HG02759 (cell line): ENCODE data around the gene CNOT11.

Experiments used
- ATAC-seq: cut with Tn5 transposase; IDR thresholded peaks from one replicate; pipeline ENCODE4 v1.9.1; 2021; ENCODE audit warnings: mild to moderate bottlenecking, moderate library complexity; ENCODE audit not compliant: unreplicated experiment

CNOT11 gene

DNA sequence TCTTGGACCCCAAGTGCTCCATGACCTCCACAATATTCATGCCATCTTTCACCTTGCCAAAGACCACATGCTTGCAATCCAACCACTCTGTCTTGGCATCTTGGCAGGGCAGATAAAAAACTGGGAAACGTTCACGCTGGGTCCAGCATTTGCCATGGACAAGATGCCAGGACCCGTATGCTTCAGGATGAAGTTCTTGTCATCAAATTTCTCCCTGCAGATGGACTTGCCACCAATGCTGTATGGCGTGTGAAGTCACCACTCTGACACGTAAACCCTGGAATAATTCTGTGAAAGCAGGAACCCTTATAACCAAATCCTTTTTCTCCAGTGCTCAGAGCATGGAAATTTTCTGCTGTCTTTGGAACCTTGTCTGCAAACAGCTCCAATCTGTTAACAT lies 21.5 kb downstream of the CNOT11 start:
- ATAC-seq = no peak

DNA sequence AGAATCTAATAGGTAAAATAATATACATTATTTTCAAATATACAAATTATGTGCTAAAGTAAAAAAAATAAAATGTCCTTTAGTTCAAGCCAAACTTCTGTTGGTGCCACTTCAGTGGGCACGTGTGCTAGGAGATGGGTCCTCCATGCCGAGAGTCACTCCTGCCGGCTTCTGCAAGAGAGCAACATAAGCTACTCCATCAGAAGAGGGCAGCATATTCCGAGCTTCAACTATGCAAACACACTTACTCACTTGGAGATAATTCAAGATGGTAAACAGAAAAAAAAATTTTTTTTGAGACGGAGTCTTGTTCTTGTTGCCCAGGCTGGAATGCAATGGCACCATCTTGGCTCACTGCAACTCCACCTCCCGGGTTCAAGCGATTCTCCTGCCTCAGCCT lies 24.4 kb downstream of the CNOT11 start:
- no peak for ATAC-seq

DNA sequence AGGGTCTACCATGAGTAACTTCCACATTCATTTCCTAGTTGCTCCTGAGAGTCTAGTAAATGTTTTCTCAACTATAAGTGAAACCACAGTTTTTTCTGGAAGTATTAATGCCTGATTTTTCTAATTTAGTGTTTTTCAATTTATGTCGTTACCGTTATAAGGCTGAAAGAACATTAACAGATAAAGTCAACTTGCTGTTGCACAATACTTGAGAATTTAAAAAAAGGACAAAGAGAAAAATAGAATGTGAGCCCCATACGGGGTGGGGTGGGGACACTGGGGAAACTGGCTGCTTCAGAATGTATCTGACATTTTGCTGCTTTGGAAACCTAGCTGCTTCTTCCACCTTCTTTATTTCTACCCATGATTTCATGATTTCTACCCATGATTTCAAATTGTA lies 26.2 kb downstream of the CNOT11 start:
- ATAC-seq = no peak

DNA sequence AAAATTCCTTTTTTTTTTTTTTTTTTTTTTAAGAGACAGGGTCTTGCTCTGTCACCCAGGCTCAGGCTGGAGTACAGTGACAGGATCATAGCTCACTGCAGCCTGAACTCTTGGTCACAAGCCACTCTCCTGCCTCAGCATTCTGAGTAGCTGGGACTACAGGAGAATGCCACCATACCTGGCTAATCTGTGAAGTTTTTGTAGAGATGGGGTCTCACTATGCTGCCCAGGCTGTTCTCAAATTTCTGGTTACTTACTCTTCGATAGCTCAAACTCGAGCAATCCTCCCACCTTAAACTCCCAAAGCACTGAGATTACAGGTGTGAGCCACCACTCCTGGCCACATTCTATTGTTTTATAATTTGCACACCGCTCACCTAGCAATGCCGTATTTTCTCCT lies 28.8 kb downstream of the CNOT11 start:
- ATAC-seq = no peak

DNA sequence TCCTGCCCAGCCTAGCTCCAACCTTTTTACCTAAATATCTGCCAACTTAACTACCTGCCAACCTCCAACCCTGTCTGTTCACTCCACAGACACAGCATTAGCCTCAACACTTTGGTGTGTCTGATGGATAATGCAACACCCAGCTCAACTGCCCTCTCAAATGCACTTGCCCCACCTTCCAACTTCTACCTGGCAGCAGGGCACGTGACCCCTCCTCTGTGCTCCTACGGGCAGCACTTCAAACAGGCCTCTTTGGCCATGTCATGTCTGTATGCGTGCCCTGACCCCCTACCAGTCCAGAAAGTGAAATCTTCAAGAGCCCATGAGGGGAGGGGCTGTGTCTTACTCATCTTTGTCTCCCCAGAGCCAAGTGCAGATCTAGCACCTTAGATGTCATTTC lies 30.3 kb downstream of the CNOT11 start:
- no peak for ATAC-seq

DNA sequence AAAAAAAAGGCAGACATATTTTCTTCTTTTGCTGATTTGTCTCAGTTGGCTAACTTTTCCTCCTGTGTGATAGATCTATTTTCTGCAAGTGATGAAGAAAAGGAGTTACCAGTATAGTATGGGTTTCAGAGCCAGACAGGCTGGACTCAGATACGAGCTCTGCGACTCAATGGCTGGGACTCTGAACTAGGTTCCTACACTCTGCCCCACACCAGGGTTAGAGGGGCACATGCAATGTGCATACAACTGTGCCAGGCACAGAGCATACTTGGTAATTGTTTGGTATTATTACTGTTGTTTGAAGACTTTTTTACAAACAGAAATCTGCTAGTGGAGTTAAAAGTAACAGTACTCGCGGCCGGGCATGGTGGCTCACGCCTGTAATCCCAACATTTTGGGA lies 34.0 kb downstream of the CNOT11 start:
- no peak for ATAC-seq

DNA sequence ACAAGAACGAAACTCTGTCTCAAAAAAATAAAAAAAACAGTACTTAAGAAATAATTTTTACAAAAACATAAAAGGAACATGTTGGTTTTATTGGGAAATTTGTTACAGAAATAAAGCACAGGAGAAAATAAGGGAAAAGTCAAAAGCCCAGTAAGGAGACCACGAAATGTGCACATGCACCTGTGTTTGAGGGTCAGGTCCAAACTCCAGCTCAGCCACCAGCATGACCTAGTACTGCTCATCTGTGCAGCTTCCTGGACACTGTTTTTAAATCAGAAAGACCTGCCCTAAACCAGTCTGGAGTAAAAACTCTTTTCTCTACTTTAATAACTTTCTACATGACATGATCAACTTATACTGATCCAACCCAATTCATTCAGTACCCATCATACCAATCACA lies 34.6 kb downstream of the CNOT11 start:
- ATAC-seq = no peak

DNA sequence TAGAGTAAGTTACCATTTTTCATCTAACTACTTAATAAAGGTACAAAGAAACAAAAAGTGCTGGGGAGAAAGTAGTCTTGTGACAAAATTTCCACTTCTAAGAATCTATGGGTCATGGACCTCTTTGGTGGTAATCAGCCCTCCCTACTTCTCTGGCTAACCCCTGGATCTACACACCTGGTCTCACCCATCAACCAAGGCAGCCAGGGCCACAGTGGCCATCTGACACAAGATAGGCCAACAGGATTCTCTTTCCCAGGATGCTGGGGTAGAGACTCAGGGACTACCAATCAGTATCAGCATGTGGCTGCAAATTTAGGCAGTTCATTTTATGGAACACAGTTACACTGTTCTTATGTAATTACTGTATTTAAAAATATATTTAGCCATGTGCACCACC lies 38.0 kb downstream of the CNOT11 start:
- ATAC-seq = no peak

DNA sequence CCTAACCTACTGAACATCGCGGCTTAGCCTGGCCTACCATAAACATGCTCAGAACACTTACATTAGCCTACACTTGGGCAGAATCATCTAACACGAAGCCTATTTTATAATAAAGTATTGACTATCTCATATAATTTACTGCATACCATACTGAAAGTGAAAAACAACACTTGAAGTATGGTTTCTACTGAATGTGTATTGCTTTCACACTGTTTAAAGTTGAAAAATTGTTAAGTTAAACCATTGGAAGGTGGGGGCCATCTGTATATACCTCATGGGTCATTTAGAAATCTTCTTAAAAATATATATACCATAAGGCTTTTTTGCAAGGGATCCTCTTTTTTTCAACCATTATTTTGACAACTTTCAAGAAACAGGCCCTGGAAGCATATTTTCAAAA lies 39.3 kb downstream of the CNOT11 start:
- ATAC-seq = no peak

DNA sequence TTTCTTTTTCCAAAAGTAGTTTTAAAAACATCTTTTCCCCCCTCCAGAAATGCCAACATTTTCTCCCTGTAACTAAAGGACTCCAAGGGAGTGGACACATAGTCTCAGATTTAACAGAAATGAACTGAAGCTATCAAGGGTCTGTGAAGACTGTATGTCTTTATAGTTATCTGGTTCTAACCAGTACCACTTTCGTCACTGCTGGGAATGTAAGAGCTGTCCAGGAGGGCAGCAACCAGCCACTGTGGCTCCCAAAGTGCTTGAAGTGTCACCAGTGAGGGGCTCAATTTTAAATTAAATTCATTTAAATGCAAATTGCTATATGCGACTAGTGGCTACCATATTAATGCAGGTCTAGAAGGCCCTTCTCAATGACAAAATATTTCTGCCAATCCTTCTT lies 40.9 kb downstream of the CNOT11 start:
- ATAC-seq = no peak

DNA sequence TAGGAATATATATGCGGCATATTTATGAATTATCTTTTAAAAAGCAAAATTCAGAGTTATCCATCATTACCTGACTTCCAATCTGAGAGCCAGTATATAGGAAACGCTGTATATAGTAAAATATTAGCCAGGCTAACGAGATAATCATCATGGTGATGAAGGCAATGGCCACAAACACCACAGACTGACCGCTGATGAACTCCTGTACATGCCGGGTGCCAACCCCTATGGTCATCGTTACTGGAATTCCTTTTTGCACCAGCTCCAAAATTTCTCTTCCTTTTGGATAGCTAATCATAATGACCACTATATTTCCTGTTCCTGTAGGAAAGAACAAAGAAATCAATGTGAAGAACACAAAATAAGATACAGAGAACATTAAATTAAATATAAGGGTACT lies 42.2 kb downstream of the CNOT11 start:
- no peak for ATAC-seq

DNA sequence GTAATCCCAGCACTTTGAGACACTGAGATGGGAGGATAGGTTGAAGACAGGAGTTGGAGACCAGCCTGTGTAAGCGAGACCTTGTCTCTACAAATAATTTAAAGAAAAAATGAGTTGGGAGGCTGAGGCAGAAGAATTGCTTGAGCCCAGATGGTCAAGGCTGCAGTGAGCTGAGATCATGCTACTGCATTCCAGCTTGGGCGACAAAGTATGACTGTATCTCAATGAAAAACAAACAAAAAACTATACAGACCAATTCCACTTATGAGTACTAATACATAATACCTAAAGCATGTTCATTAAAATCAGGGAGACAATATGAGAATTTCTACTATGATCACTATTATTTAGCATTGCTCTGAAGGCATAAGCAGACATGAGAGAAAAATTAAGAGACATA lies 43.2 kb downstream of the CNOT11 start:
- ATAC-seq = no peak

DNA sequence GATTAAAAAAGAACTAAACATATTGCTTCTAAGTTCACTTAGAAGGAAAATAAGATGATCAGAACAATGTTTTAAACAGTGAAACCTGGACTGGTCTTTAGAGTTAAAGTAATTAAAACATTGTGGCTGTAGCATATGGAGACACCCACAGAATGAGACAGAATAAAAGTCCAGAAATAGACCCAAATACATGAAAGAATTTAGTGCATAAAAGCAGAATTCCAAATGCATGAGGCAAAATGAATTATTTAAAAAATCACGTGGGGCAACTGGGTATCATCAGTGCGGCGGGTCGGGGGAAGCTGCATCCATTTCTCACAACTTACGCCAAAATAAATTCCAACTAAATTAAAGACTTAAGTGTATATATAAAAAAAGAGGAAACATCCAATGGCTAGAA lies 43.7 kb downstream of the CNOT11 start:
- no peak for ATAC-seq

DNA sequence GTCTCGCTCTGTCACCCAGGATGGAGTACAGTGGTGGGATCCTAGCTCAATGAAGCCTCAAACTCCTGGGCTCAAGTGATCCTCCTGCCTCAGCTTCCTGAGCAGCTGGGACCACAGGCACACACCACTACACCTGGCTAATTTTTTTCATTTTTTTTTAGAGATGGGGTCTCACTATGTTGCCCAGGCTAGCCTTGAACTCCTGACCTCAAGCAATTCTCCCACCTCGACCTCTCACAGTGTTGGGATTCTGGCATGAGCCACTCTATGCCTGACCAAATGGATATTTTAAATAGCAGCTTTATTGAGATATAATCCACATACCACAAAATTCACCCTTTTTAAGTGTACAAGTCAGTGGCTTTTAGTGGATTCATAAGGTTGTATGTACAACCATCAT lies 44.7 kb downstream of the CNOT11 start:
- ATAC-seq = no peak

DNA sequence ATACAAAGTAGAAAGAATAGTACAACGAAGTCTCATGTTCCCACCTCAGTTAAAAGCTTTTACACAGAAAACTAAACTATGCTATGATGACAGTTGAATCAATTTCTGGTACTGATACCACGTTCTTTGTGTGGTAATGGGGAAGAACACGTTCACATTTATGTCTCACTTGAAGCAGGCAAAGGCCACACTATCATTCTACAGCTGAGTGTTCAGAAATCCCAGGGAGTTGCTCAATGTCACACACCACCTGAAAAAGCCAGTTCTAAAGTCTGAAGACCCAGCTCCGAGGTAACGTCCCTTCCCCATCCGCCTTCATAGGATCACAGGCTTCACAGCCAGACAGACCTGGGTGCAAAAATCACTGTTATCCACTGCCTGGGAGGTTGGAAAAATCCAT lies 46.9 kb downstream of the CNOT11 start:
- no peak for ATAC-seq

DNA sequence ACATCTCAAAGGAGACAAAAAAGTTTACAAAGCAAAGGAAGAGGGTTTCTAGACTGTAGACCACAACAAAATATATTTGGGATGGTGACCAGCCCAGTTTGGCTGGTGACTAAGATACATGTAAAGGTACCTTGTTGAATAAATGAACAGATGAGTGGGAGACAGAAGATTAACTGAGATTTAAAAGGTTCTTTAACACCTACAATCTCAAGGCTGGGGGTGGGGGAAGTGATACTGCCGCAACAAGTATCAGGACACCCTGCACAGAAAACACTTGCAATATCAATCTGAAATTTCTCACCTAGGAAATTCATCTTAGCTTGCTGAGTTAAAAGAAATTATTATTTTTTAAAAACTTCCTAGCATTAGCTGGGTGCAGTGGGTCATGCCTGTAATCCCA lies 47.5 kb downstream of the CNOT11 start:
- no peak for ATAC-seq

DNA sequence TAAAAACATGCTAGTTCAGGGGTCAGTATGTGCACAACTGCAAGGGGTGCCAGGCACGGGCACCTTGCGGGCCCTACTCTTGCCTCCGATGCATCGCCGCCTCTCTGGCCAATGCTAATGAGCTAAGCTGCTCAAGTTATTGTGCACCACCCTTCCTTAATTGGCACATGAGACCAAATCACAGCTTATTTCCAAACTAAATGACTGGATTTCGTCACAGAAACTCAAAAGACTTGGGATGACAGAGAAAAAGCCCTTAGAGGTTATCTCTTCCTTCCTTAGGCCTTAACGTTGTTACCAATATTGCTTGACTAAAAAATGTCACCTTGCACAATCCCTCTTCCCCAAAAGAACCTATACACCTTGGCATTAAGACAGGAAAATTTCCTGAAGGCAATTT lies 48.1 kb downstream of the CNOT11 start:
- no peak for ATAC-seq

DNA sequence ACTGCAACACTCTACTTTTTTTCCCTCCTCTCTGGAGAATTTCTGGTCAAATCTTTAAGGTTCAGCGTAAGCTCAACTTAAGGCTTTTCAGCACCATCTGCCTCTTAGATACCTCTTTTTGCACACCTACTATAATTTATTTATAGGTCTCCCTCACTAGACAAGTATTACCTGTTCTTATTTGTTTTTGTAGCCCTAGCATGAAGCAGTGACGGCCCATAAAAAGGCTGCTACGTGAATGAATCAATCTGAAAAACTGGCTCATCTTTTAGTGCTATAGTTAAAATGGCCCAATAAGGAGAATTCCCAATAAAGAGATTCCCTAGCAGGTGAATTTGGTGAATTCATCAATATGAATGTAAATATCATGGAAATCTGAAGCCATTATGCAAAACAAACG lies 49.3 kb downstream of the CNOT11 start:
- no peak for ATAC-seq

DNA sequence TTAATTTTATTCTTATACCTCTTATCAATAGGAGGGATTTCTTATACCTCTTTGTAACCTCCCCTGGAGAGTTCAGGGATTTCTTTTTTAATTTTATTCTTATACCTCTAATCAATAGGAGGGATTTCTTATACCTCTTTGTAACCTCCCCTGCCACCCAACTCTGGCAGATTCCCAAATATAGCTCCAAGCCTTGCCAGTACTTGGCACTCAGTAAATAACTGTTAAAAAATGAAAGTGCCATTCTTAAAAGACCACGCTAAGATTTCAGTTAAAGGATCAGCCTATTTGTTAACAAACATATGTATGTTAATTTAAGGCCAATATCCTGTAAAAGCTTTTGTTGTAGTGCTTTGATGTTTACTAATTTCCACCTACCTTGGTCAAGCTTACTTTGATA lies 51.0 kb downstream of the CNOT11 start:
- no peak for ATAC-seq

DNA sequence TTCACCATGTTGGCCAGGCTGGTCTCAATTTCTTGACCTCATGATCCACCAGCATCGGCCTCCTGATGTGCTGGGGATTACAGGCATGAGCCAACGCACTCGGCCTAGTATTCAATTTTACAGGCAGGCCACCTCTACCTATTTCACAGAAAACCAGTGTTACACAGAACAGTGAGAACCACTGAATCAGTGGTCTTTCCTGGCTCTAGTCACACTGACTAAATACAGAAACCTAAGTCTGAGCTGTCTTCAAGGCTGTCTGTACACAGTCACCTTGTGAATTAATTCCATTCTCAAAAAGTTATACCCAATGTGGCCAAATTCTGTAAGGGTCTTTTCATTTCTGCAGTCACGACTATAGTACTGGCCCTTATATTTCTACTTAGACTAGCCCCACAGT lies 52.3 kb downstream of the CNOT11 start:
- ATAC-seq = no peak

DNA sequence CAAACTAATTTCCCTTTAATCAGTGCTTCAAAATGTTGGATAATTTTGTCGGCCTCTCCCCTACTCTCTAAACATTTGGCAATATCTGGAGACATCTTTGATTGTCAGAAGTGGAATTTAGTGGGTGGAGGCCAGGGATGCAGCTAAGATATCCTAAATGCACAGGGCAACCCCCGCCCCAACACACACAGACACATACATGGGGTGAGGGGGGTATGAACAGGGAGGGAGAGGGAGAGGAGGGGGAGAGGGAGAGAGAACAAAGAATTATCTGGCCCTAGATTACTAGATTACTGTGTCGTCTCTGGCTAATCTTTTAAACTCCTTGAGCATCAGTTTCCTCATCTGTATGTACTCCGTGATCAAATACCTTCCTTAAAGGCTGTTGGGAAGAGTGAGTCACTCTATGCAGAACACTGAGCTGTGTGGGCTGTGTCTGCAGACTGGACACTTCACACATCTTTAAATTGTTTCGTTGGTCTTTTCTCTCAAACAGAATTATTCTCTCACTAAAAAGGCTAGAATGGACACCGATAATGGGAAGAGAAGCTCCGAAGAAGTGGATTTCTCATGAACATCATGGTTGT lies 52.9 kb downstream of the CNOT11 start:
- no peak for ATAC-seq

DNA sequence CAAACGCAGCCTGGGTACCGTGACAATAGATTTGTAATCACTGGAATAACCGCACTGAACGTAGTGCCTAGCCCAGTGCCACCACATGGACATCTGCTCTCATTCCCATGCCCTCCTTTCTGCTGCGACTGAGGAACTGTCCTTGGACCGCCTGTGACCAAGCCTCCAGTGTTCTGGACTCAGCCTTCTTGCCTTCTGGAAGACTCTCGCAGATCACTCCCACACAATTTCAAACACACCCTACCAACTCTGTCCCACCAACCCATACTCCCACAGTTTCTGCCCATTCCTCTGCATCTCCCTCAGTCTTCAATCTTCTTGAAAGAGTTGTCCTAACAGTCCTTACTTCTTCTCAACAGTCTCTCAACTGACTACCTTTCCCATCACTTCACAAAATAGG lies 53.7 kb downstream of the CNOT11 start:
- peak; percentile 5 for ATAC-seq

DNA sequence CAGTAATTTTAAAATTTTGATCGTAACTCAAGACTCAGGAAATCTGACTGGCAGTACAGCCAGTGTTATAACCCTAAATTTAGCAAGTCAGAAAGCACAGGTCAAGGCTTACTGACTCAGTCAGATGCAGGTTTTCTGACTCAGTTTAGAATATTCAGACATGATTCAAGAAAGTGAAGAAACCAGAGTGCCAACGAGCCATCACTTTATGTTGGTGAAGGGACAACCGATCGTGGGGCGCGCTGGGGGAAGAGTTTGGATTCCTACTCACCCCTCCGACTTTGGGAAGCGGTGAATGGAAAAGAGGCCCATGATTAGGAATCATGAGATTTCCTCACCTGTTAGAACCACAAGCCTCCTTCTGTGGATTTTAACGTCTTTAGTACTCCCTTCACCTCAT lies 54.8 kb downstream of the CNOT11 start:
- ATAC-seq = no peak

DNA sequence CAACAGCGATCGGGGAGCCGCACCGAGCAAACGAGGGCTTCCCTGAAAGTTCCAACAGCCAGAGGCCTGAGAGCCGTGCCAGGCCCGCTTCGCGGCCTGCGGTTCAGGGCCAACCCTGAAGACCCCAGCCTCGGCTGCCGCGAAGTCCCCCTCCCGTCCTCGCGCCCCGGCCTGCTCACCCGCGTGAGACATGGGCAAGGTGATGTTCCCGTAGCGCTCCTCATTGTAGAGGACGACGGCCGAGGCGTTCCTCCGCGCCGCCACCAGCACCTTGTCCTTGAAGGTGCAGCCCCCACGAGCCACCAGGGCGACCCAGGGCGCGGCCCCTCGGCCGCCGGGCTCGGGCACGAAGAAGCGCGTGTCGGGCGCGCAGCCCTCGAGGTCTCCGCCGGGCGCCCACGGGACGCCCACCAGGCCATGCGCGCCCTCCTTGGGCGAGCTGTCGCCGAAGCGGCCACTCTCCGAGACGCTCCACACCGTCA lies 55.3 kb downstream of the CNOT11 start:
- peak; percentile 18 for ATAC-seq
